IPS-18a (cell line): ENCODE measurements around the gene NCOA7.
"Not testable (repeated sequence)": the region's sequence is repeated elsewhere in the genome, so short reads cannot be mapped to it uniquely, and the experiment has no call there.

ENCODE experiments used
- H3K27ac ChIP-seq: one replicate; pipeline ENCODE4 v1.5.1; 2013; ENCODE audit warnings: low read length
- H3K27me3 ChIP-seq: one replicate; pipeline ENCODE4 v1.6.1; 2013; ENCODE audit warnings: mild to moderate bottlenecking, low read length; ENCODE audit not compliant: control insufficient read depth, insufficient read depth
- H3K36me3 ChIP-seq: one replicate; pipeline ENCODE4 v1.6.1; 2013; ENCODE audit warnings: low read depth, low read length; ENCODE audit not compliant: control insufficient read depth
- H3K4me1 ChIP-seq: one replicate; pipeline ENCODE4 v1.6.1; 2013; ENCODE audit warnings: low read depth, low read length; ENCODE audit not compliant: control insufficient read depth
- H3K4me3 ChIP-seq: one replicate; pipeline ENCODE4 v1.5.1; 2013; ENCODE audit warnings: low read length
- H3K9ac ChIP-seq: one replicate; pipeline ENCODE4 v1.6.1; 2013; ENCODE audit warnings: mild to moderate bottlenecking, low read length, moderate library complexity
- H3K9me3 ChIP-seq: one replicate; pipeline ENCODE4 v1.6.1; 2013; ENCODE audit warnings: low read depth, low read length; ENCODE audit not compliant: control insufficient read depth

The NCOA7 gene

GRCh38 chr6:125797120-125797885 lies 6.5 kb downstream of the NCOA7 start:
- Histone ChIP-seq H3K4me1 (peaks cover 9% of the 10 kb centered on the region), H3K27ac (no peak overlapping the region), H3K27me3 (peaks cover 2% of the 10 kb centered on the region), H3K4me3 (no peak overlapping the region), H3K9ac (no peak overlapping the region), H3K9me3 (no peaks in the 10 kb centered on the region), H3K36me3 (no peaks in the 10 kb centered on the region)

GRCh38 chr6:125797886-125798444 lies 7.2 kb downstream of the NCOA7 start:
- no peaks in the 10 kb centered on the region for H3K27me3 ChIP-seq
- H3K4me3 ChIP-seq = no peak overlapping the region
- H3K4me1 ChIP-seq = peaks cover 7% of the 10 kb centered on the region
- H3K36me3 ChIP-seq = no peaks in the 10 kb centered on the region
- H3K9ac ChIP-seq = no peak overlapping the region
- H3K27ac ChIP-seq = no peak overlapping the region
- no peaks in the 10 kb centered on the region for H3K9me3 ChIP-seq

GRCh38 chr6:125798734-125799508 lies 8.2 kb downstream of the NCOA7 start:
- Histone ChIP-seq H3K27me3 (no peaks in the 10 kb centered on the region), H3K4me3 (no peak overlapping the region), H3K9me3 (no peaks in the 10 kb centered on the region), H3K27ac (no peak overlapping the region), H3K9ac (no peak overlapping the region), H3K36me3 (no peaks in the 10 kb centered on the region), H3K4me1 (no peaks in the 10 kb centered on the region)

GRCh38 chr6:125802383-125802782 lies 11.6 kb downstream of the NCOA7 start:
- H3K9ac ChIP-seq = no peak overlapping the region
- H3K27ac ChIP-seq = no peak overlapping the region
- H3K4me1 ChIP-seq = no peaks in the 10 kb centered on the region
- H3K9me3 ChIP-seq = no peaks in the 10 kb centered on the region
- no peaks in the 10 kb centered on the region for H3K27me3 ChIP-seq
- no peak overlapping the region for H3K4me3 ChIP-seq
- no peaks in the 10 kb centered on the region for H3K36me3 ChIP-seq

- no peaks in the 10 kb centered on the region for H3K9me3 ChIP-seq
- no peaks in the 10 kb centered on the region for H3K27me3 ChIP-seq
- no peak overlapping the region for H3K27ac ChIP-seq
- no peaks in the 10 kb centered on the region for H3K4me1 ChIP-seq
- H3K9ac ChIP-seq = no peak overlapping the region
- H3K36me3 ChIP-seq = no peaks in the 10 kb centered on the region
- H3K4me3 ChIP-seq = no peak overlapping the region
Observed at GRCh38 chr6:125802943-125803377, 12.2 kb downstream of the NCOA7 start.

- Histone ChIP-seq H3K9ac (no peak overlapping the region), H3K27me3 (no peaks in the 10 kb centered on the region), H3K36me3 (no peaks in the 10 kb centered on the region), H3K9me3 (no peaks in the 10 kb centered on the region), H3K4me1 (no peaks in the 10 kb centered on the region), H3K27ac (no peak overlapping the region), H3K4me3 (no peak overlapping the region)
Observed at GRCh38 chr6:125804264-125804663, 13.5 kb downstream of the NCOA7 start.

GRCh38 chr6:125804866-125805425 lies 14.2 kb downstream of the NCOA7 start:
- not testable (repeated sequence) for H3K9ac ChIP-seq, H3K9me3 ChIP-seq, H3K27me3 ChIP-seq, H3K4me1 ChIP-seq, H3K36me3 ChIP-seq, H3K4me3 ChIP-seq, H3K27ac ChIP-seq

GRCh38 chr6:125806813-125807212 lies 16.1 kb downstream of the NCOA7 start:
- H3K4me1 ChIP-seq = no peaks in the 10 kb centered on the region
- no peaks in the 10 kb centered on the region for H3K27me3 ChIP-seq
- no peak overlapping the region for H3K9ac ChIP-seq
- no peak overlapping the region for H3K4me3 ChIP-seq
- H3K9me3 ChIP-seq = no peaks in the 10 kb centered on the region
- H3K36me3 ChIP-seq = no peaks in the 10 kb centered on the region
- no peak overlapping the region for H3K27ac ChIP-seq

- Histone ChIP-seq H3K36me3 (no peaks in the 10 kb centered on the region), H3K4me3 (no peak overlapping the region), H3K4me1 (no peaks in the 10 kb centered on the region), H3K9ac (no peak overlapping the region), H3K9me3 (no peaks in the 10 kb centered on the region), H3K27me3 (no peaks in the 10 kb centered on the region), H3K27ac (no peak overlapping the region)
Observed at GRCh38 chr6:125807293-125807692, 16.5 kb downstream of the NCOA7 start.

GRCh38 chr6:125808060-125808459 lies 17.3 kb downstream of the NCOA7 start:
- Histone ChIP-seq H3K4me3 (no peak overlapping the region), H3K4me1 (no peaks in the 10 kb centered on the region), H3K27ac (no peak overlapping the region), H3K9me3 (no peaks in the 10 kb centered on the region), H3K27me3 (no peaks in the 10 kb centered on the region), H3K36me3 (no peaks in the 10 kb centered on the region), H3K9ac (no peak overlapping the region)

- H3K27ac ChIP-seq = no peak overlapping the region
- H3K4me3 ChIP-seq = no peak overlapping the region
- no peak overlapping the region for H3K9ac ChIP-seq
- no peaks in the 10 kb centered on the region for H3K9me3 ChIP-seq
- no peaks in the 10 kb centered on the region for H3K27me3 ChIP-seq
- H3K4me1 ChIP-seq = no peaks in the 10 kb centered on the region
- no peaks in the 10 kb centered on the region for H3K36me3 ChIP-seq
Observed at GRCh38 chr6:125808591-125808990, 17.8 kb downstream of the NCOA7 start.
